GM12878 (cell line): ENCODE measurements around the gene DNAJB5. TPM values are rescaled to one million over a fixed set of nuclear protein-coding genes. Genes with fewer than 3 reads are reported as not detected.

Experiments
- ATAC-seq: fragments of 200-7000 bp; cut with Tn5 transposase; 3 replicates; pipeline ENCODE4 v1.9.1; 2020; ENCODE audit warnings: mild to moderate bottlenecking, moderate library complexity
- BruUV-seq: library from RNA; stranded (reverse); fragments of 400-500 nt; replicated peaks from 2 replicates; lab custom pipeline; 2021; lab: Mats Ljungman, UMichigan
- CTCF ChIA-PET: fragments of 300-600 bp; sonication (Branson Sonifier 250); formaldehyde crosslinking; extraction: SDS; loops from one replicate; lab custom pipeline; 2021; ENCODE audit warnings: inconsistent platforms; lab: Yijun Ruan, JAX
- POLR2A ChIA-PET: fragments of 350-600 bp; formaldehyde crosslinking; extraction: SDS; loops from one replicate; lab custom pipeline; 2021; ENCODE audit warnings: inconsistent platforms; lab: Charles Lee
- RAD21 ChIA-PET: fragments of 300-600 bp; sonication (Branson Sonifier 250); formaldehyde crosslinking; loops from one replicate; lab custom pipeline; 2023; ENCODE audit warnings: antibody characterized with exemption; ENCODE audit not compliant: unreplicated experiment; lab: Charles Lee
- SMC1A ChIA-PET: fragments of 300-600 bp; sonication (Branson Sonifier 250); formaldehyde crosslinking; loops from one replicate; lab custom pipeline; 2023; ENCODE audit not compliant: unreplicated experiment, uncharacterized antibody; lab: Charles Lee
- DNase-seq: peaks from one replicate; pipeline ENCODE4 v3.0.0-alpha.2; 2011; ENCODE audit warnings: low read depth, low spot score
- FAIRE-seq: peaks from 3 replicates; lab custom pipeline; 2011; peaks lifted over from hg19 to GRCh38; lab: Jason Lieb, UNC
- H2AFZ ChIP-seq: 2 replicates; pipeline ENCODE4 v1.6.0; 2011; ENCODE audit warnings: low read depth, low read length, control low read depth; ENCODE audit not compliant: control insufficient read depth
- H3K27ac ChIP-seq: 2 replicates; pipeline ENCODE4 v1.5.1; 2011; ENCODE audit warnings: control low read depth; ENCODE audit not compliant: control insufficient read depth, insufficient read depth
- H3K27me3 ChIP-seq, 2 experiments: replicated peaks in 1 of 2; 2 replicates each; pipeline versions ENCODE4 v1.6.0 to v1.6.1; 2011; ENCODE audit warnings: low read length in 1 of 2; ENCODE audit not compliant: control insufficient read depth in 2 of 2, insufficient read depth in 2 of 2
- H3K36me3 ChIP-seq, 2 experiments: 2 replicates each; pipeline ENCODE4 v1.5.1; 2011; ENCODE audit warnings: low read length in 1 of 2; ENCODE audit not compliant: control insufficient read depth in 2 of 2, insufficient read depth in 2 of 2
- H3K4me1 ChIP-seq: 2 replicates; pipeline ENCODE4 v1.6.1; 2011; ENCODE audit warnings: mild to moderate bottlenecking, low read length, moderate library complexity, mixed read lengths; ENCODE audit not compliant: control insufficient read depth, insufficient read depth
- H3K4me2 ChIP-seq: 2 replicates; pipeline ENCODE4 v1.6.0; 2011; ENCODE audit warnings: control low read depth; ENCODE audit not compliant: control insufficient read depth, insufficient read depth
- H3K4me3 ChIP-seq: fragments of 200-600 bp; sonication (generic); 2 replicates; pipeline ENCODE4 v1.5.1; 2016
- H3K79me2 ChIP-seq: 2 replicates; pipeline ENCODE4 v1.6.0; 2011; ENCODE audit warnings: low read length; ENCODE audit not compliant: control insufficient read depth, insufficient read depth
- H3K9ac ChIP-seq: 2 replicates; pipeline ENCODE4 v1.8.0; 2011; ENCODE audit warnings: low read length, control low read depth, mixed read lengths; ENCODE audit not compliant: control insufficient read depth, insufficient read depth
- H3K9me3 ChIP-seq: replicated peaks from 3 replicates; pipeline ENCODE4 v1.5.1; 2011; ENCODE audit warnings: mild to moderate bottlenecking, low read length; ENCODE audit not compliant: control insufficient read depth, insufficient read depth
- H4K20me1 ChIP-seq: 2 replicates; pipeline ENCODE4 v1.6.0; 2011; ENCODE audit not compliant: control insufficient read depth, insufficient read depth
- CBX3 ChIP-seq: fragments of 200-600 bp; sonication (generic); IDR thresholded peaks from 2 replicates; pipeline ENCODE4 v1.6.1; 2016; ENCODE audit warnings: low read depth, borderline replicate concordance
- CREM ChIP-seq: IDR thresholded peaks from 2 replicates; pipeline ENCODE4 v1.6.1; 2014; ENCODE audit warnings: antibody characterized with exemption, low read depth
- JUNB ChIP-seq: IDR thresholded peaks from 2 replicates; pipeline ENCODE4 v1.6.1; 2016; ENCODE audit warnings: antibody characterized with exemption, mild to moderate bottlenecking
- JUND ChIP-seq: IDR thresholded peaks from 2 replicates; pipeline ENCODE4 v1.6.1; 2012; ENCODE audit warnings: low read depth, mild to moderate bottlenecking, low read length, improper control_type of control experiment, moderate library complexity
- MXI1 ChIP-seq: fragments of 150-350 bp; IDR thresholded peaks from 2 replicates; pipeline ENCODE4 v1.6.1; 2011; ENCODE audit warnings: low read depth, mild to moderate bottlenecking, inconsistent platforms, low read length, improper control_type of control experiment
- POLR2AphosphoS5 ChIP-seq: IDR thresholded peaks from 2 replicates; pipeline ENCODE4 v1.6.1; 2011; ENCODE audit warnings: mild to moderate bottlenecking, low read length, inconsistent platforms
- SPI1 ChIP-seq: IDR thresholded peaks from 2 replicates; pipeline ENCODE4 v1.6.1; 2011; ENCODE audit warnings: low read depth, mild to moderate bottlenecking, low read length, moderate library complexity, borderline replicate concordance; ENCODE audit not compliant: insufficient read depth
- STAT1 ChIP-seq: fragments of 450-650 bp; conservative IDR thresholded peaks from 2 replicates; pipeline ENCODE4 v1.6.1; 2014; ENCODE audit warnings: antibody characterized with exemption, mild to moderate bottlenecking
- USF1 ChIP-seq: IDR thresholded peaks from 2 replicates; pipeline ENCODE4 v1.6.1; 2011; ENCODE audit warnings: borderline replicate concordance, low read depth, mild to moderate bottlenecking, moderate library complexity, mixed read lengths, low read length; ENCODE audit not compliant: insufficient read depth; ENCODE audit errors: extremely low read length
- WGBS: methylation state at CpG from one replicate; pipeline ENCODE4 v1.1.6; 2016; ENCODE audit warnings: low lambda C conversion rate; ENCODE audit not compliant: insufficient replicate concordance, insufficient coverage; ENCODE audit errors: missing lambda C conversion rate; 5-methylcytosine and 5-hydroxymethylcytosine counted together
- in situ Hi-C: fragments of 300-500 bp; cut with MboI; formaldehyde crosslinking; loops from 9 replicates; pipeline ENCODE4 v1.14.3; 2018; ENCODE audit warnings: mixed read lengths
- intact Hi-C: fragments of 100-400 bp; cut with micrococcal nuclease; formaldehyde crosslinking; loops from one replicate; pipeline ENCODE4 v1.14.2; 2022; ENCODE audit not compliant: unreplicated experiment
- polyA plus RNA-seq, 11 experiments: library from polyadenylated mRNA; depleted of rRNA in 4 of 11; unstranded in 6 of 11; stranded (reverse) in 5 of 11; fragments of >200 nt; fragmentation: Nextera tagmentation in 4 of 11; fragmentation: Illumina TruSeq in 1 of 11; extraction: Ambion mirVana in 4 of 11; extraction: Trizol in 1 of 11; gene quantifications; 1 replicate in 1 of 11; 2 replicates in 10 of 11; pipeline versions ENCODE4 v1.2.1 to v1.2.3, GENCODE V29; 2011 to 2016; ENCODE audit warnings: inconsistent platforms in 2 of 11, missing spikeins in 2 of 11, low read depth in 1 of 11
- total RNA-seq, 4 experiments: library from RNA; depleted of rRNA in 3 of 4; stranded (reverse); fragments of >200 nt in 3 of 4; fragmentation: Illumina TruSeq in 1 of 4; extraction: Trizol in 1 of 4; gene quantifications; 2 replicates each; pipeline versions ENCODE4 v1.2.1 to v1.2.3, GENCODE V29; 2013 to 2021
- TF ChIP-seq, protein P1 (sequence below): IDR thresholded peaks from 2 replicates; pipeline ENCODE4 v1.6.1; 2012; ENCODE audit warnings: low read depth, low read length, improper control_type of control experiment

DNAJB5 gene
- total and polyA plus RNA-seq, 10 of the 15 experiments (the other 5 are each of a cell fraction or from before 2014, with no cell fraction given): 0.92 to 13.3 (median 6.8) TPM

- no peak for TF ChIP-seq USF1
- TF ChIP-seq, all 136 proteins: peak for 0
Measured at GRCh38 chr9:34976441-34976840, 13.1 kb upstream of the DNAJB5 start (continued).

DNA sequence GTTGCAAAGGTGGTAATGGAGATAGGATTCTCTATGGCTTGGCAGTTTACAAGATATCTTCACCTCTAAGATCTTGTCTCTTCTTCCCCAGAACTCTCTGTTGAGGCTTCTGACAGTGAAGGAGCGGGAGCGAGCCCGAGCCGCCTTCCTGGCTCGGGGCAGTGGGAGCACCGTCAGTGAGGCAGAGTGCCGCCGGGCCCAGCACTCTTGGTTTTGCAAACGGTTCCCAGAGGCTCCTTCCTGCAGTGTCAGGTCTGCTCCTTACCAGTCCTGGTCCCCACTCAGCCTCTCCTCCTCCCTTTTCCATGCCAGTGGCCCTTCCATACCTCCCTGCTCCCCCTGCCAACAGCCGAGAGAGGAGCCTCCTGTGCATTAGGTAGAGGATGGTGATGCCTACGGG is 12.6 kb upstream of the DNAJB5 start:
- in situ Hi-C loops: no loop called here
- Histone ChIP-seq H3K79me2 (no peaks in the 10 kb centered on the region), H3K4me2 (no peak overlapping the region), H3K4me1 (no peaks in the 10 kb centered on the region; the same call in 1 of the 2 replicates), H3K27me3 (peaks cover 0 to 2% of the 10 kb centered on the region in 2 experiments; a peak in 3 of 4 replicates), H3K9me3 (no peaks in the 10 kb centered on the region)
- 51% methylated on average over 11 of the region's 11 CpGs for WGBS
- no peak for TF ChIP-seq SPI1
- no peak for TF ChIP-seq STAT1
- no peak for TF ChIP-seq POLR2AphosphoS5
- no peak for TF ChIP-seq CREM
- no peak for TF ChIP-seq MXI1
- no peak for TF ChIP-seq CBX3
- no peak for TF ChIP-seq JUNB
- TF ChIP-seq, protein P1, sequence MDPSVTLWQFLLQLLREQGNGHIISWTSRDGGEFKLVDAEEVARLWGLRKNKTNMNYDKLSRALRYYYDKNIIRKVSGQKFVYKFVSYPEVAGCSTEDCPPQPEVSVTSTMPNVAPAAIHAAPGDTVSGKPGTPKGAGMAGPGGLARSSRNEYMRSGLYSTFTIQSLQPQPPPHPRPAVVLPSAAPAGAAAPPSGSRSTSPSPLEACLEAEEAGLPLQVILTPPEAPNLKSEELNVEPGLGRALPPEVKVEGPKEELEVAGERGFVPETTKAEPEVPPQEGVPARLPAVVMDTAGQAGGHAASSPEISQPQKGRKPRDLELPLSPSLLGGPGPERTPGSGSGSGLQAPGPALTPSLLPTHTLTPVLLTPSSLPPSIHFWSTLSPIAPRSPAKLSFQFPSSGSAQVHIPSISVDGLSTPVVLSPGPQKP: no peak
- TF ChIP-seq JUND: no peak
- TF ChIP-seq, all 136 proteins: peak for 0
- no peak overlapping the region for H3K9ac ChIP-seq
- BruUV-seq: no TSS peak
- intact Hi-C loops: no loop called here
- RAD21 ChIA-PET: no interaction called here
- ATAC-seq (no peak), DNase-seq (no peak), FAIRE-seq (no peak)
- H3K36me3 ChIP-seq: no peaks in the 10 kb centered on the region
- SMC1A ChIA-PET: no interaction called here
- no peak overlapping the region for H3K4me3 ChIP-seq
- POLR2A ChIA-PET: no interaction called here
- H3K27ac ChIP-seq: no peak overlapping the region
- H4K20me1 ChIP-seq: no peaks in the 10 kb centered on the region
- H2AFZ ChIP-seq: no peak overlapping the region
- CTCF ChIA-PET: no interaction called here
